Left lobe of liver (tissue), 2 donors: ENCODE data around the gene MKRN2. TPM values are rescaled to one million over a fixed set of nuclear protein-coding genes. Genes with fewer than 3 reads are reported as not detected.

Experiments
- ATAC-seq: fragments of 200-7000 bp; cut with Tn5 transposase; one replicate; pipeline ENCODE4 v1.9.1; 2020; ENCODE audit warnings: mild to moderate bottlenecking, moderate library complexity
- DNase-seq: peaks from one replicate; pipeline ENCODE4 v3.0.0-alpha.2; 2020; ENCODE audit warnings: low spot score
- total RNA-seq: library from RNA; stranded (reverse); gene quantifications from one replicate; pipeline ENCODE4 v1.2.1, GENCODE V29; 2021
- donor health status: DM: no; HTN: no; CAD: no; lungs with moderate emphysema.
- donor health status: DM: no; HTN: yes; CAD: no.

Gene MKRN2
- total RNA-seq, 1 donor from 2014 or later, result 11.3 TPM

DNA sequence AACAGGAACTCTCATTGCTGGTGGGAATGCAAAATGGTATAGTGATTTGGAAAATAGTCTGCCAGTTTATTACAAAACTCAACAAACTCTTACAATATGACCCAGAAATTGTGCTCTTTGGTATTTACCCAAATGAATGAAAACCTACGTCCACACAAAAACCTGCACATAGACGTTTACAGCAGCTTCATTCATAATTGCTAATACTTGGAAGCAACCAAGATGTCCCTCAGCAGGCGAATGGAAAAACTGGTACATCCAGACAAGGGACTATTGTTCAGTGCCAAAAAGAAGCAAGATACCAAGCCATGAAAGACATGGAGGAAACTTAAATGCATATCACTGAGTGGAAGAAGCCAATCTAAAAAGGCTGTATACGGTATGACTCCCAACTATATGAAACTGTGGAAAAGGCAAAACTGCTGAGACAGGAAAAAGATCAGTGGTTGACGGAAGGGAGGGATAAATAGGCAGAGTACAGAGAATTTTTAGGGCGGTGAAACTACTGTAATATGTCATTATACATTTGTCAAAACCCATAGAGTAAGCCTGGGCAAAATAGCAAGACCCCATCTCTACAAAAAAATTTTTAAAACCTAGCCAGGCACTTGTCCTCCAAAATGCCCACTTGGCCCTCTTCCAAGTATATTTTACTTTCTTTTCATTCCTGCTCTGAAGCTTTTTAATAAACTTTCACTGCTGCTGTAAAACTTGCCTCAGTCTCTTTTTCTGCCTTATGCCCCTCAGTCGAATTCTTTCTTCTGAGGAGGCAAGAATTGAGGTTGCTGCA, 6.7 kb upstream of the MKRN2 start:
- no peak for ATAC-seq

DNA sequence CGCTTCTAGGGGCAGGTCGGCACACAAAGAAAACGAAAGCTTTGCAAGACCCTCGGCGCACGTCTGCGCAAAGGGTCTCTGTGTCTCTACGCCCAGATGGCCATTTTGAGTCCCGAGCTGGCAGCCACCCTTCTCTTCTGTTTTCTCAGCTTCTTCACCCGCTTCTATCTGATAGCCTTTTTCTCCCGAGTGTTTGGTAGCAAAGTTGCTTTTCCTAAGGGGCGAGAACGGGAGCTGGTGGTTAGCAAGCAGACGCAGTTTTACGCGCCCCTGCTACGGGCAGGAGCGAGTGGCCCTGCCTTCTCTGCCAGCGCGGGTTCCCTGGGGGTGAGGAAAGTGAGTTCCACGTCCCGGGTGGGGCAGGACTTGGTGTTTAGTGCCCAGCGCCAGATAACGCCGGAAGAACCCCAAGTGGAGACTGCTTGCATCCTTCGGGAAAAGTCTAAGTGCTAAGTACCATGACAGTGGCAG, 2.9 kb upstream of the MKRN2 start:
- ATAC-seq, result no peak

More for the DNA sequence above, 6.7 kb upstream of the MKRN2 start:
- DNase-seq, result no peak

DNA sequence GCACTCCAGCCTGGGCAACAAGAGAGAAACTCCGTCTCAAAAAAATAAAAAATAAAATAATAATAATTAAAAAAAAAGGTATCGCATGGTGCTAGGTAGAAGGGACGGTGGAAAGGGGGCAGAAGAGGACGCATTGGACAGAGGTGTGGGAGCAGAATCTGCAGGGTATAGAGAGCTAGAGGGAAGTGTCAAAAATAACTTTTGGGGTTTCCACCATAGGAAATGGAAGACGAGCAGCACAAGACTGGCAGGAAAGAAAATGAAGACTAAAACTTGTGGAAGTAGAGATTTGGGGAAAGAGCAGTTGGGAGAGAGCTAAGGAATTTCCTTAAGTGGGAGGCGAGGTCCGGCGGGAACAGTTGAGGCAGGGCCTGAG, 585 bp upstream of the MKRN2 start:
- ATAC-seq, result peak; percentile 2

More for the DNA sequence above, 2.9 kb upstream of the MKRN2 start:
- DNase-seq, result no peak

DNA sequence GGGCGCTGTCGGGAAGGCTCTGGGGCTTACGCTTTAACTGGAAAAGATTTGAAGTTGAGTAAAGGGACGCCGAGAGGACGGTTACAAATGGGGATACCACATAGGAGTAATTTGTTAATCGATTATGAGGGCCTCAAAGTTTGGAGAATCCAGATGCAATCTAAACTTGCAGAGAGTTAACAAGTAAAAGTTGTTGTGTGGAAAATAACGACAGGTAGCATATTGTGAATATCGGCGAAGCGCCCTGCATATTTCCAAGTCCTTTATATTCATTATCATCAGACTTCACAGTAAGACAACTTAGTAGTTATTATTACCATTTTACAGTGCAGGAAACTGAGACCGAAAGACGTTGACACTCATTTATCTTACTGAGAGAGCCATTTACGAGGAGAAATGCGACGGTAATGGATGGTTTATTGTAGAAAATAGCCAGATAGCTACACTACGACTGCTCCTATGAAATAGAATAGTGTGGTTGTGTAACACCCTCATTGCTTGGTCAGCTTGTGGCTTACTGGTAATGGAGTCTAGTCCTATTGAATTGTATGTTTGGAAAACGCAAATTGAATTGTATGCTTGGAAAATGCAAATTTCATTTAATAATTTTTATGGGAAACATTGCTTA, 700 bp downstream of the MKRN2 start:
- ATAC-seq (peak; percentile 43), DNase-seq (no peak)

More for the DNA sequence above, 585 bp upstream of the MKRN2 start:
- DNase-seq, result no peak

DNA sequence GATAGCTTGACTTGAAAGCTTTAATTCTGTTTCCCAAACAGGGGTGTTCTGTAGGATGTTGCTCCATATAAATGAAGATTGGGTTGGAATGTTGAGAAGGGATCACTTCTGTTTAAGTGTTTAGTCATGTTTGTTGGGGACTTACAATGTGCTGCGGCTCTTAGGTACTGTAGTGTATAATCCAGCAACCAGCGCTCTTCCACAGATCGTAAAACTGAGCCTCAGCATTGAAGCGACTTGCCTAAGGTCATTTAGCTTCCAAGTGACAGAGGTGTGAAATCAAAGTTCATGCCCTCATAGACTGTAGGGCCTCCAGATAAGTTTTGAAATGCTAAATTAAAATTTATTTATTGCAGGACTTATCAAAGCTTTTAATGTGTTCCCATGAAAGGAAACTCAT, 1.8 kb downstream of the MKRN2 start:
- DNase-seq, result no peak
- no peak for ATAC-seq

DNA sequence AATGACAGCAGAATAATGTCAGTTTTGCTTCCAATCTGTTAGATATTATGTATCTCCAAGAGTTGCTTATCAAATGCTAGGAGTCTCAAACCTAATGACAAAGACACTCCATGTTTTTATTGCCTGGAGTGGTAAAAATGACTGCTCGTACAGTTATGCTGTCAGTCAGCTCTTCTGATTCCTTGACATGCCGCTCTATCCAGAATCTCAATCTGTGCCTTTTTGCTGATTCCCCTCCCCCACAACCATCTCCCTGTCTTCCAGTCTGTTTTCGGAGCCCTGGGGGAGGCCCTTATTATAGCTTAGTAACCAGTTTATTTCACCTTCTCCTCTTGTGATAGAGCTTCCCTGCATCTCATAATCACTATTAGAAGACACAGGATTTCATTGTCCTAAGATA, 2.6 kb downstream of the MKRN2 start:
- ATAC-seq (no peak), DNase-seq (no peak)

DNA sequence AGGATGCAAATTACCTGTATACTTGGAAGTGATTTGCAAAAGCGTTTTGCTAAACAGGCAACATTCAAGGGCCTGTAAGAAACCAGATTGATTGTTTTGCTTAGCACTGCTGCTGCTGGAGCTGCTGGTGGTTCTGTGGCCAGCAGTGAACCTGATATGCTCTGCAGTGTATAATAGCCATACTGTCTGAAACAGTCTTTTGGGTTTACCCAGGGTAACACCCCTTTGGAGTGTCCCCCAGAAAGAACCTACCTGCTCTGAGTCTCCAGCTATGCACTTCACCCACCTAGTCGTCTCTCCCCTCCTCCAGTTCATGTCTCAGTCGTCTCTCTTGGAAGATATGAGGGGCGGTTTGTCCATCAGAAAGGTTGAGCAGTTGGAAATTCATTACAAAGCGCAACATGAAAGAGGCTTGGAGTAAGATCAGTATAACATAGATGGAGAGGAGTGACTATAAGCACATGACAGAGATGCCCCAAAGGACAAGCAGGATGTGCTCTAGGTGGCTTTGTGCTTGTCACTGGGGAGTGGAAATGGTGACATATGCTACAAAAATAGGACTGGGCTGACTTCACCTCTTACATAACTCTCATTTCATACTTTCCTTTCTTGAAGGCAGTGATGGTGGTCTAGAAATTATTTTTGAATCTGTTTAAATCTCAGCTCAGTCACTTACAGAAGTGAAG, 3.8 kb downstream of the MKRN2 start:
- no peak for ATAC-seq

DNA sequence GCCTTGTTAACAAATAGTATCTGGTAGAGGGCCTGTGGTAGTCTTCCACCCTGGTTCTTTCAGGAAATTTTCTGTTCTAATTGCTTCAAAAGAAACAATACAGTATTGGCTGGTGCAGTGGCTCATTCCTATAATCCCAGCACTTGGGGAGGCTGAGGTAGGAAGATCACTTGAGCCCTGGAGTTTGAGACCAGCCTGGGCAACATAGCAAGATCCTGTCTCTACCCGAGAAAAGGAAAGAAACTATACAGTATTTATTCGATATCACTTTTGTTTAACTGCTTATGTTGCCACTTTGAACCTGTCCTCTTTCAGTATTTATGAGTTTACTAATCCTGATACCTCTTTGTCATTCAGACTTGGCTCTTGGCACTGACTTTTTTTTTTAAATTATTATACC, 4.5 kb downstream of the MKRN2 start:
- no peak for ATAC-seq
- DNase-seq, result no peak

More for the DNA sequence above, 3.8 kb downstream of the MKRN2 start:
- no peak for DNase-seq

DNA sequence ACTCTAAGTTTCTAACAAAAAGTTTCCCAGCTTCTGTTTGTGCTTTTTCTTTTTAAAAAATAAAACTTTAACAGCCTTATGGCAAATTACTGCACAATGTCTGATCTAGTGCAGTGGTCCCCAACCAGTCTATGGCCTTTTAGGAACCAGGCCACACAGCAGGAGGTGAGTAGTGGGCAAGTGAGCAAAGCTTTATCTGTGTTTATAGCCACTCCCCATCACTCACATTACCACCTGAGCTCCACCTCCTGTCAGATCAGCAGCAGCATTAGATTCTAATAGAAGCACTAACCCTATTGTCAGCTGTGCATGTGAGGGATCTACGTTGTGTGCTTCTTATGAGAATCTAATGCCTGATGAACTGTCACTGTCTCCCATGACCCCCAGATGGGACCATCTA, 5.6 kb downstream of the MKRN2 start:
- no peak for DNase-seq

DNA sequence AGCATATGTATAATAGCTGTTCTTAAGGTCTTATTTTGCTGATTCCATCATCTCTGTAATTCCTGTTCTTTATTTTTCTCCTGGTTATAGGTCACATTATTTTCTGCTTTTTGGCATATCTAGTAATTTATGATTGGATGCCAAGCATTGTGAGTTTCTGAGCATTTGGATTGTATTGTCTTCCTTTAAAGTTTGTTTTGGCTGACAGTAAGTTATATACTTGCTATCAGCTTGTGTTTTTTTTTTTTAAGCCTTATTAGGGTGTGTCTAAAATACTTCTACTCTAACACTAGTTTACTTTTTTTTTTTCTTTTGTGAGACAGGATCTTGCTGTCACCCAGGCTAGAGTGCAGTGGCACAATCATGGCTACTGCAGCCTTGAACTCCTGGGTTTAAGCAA, 10.1 kb downstream of the MKRN2 start:
- ATAC-seq (no peak), DNase-seq (no peak)

More for the DNA sequence above, 5.6 kb downstream of the MKRN2 start:
- ATAC-seq, result no peak

DNA sequence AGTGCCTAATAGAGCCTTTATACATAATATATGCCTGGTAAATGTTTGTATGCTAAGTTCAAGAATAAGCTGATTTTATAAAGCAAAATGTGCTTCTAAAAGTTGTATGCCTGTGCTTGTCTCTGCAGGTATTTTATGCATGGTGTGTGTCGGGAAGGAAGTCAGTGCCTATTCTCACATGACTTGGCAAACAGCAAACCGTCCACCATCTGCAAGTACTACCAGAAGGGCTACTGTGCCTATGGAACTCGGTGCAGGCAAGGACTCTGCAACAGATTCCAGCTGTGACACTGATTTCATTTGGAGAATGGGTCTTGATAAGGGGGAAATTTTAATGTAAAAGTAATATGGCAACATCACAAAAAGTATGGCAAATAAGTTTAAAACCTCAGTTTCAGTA, 11.9 kb downstream of the MKRN2 start:
- DNase-seq (no peak), ATAC-seq (no peak)

DNA sequence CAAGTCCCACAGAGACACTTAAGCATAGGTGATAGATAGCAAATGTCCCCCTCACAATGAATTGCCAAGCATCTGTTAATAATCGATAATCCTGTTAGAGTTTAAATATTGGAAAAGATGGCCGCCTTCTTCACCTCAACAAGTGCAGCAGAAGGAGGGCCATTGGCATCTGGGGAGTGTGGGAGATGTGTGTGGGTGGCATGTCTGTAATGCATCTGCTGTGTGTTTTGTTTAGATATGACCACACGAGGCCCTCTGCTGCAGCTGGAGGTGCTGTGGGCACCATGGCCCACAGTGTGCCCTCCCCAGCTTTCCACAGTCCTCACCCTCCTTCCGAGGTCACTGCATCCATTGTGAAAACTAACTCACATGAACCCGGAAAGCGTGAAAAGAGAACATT, 12.9 kb downstream of the MKRN2 start:
- ATAC-seq (no peak), DNase-seq (no peak)

DNA sequence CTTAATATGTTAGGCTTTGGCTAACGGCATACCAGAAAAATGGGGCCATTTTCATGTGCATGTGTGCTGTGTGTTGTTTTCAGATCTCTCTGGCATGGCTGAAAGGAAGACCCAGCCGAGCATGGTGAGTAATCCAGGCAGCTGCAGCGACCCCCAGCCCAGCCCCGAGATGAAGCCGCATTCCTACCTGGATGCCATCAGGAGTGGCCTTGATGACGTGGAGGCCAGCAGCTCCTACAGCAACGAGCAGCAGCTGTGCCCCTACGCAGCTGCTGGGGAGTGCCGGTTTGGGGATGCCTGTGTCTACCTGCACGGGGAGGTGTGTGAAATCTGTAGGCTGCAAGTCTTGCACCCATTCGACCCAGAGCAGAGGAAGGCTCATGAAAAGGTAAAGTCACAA, 15.1 kb downstream of the MKRN2 start:
- ATAC-seq (no peak), DNase-seq (no peak)

DNA sequence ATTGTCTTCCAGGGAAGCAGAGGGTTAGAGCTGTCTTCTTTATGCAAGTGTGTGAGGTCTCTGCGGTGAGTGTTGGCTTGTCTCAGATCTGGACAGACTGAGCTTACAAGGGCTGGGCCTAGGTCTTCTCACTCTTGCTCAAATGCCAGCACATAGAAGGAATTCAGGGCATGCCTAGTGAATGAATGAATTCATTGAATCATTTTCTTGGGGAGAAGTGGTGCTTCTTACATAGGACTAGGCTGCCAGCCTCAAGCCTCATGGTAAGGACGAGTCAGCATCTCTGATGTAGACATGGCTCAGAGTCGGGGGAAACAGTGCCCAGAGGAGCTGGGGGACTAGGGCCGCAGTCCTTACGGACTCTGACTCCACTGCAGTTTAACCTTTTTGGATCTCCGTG, 17.2 kb downstream of the MKRN2 start:
- DNase-seq (no peak), ATAC-seq (no peak)

DNA sequence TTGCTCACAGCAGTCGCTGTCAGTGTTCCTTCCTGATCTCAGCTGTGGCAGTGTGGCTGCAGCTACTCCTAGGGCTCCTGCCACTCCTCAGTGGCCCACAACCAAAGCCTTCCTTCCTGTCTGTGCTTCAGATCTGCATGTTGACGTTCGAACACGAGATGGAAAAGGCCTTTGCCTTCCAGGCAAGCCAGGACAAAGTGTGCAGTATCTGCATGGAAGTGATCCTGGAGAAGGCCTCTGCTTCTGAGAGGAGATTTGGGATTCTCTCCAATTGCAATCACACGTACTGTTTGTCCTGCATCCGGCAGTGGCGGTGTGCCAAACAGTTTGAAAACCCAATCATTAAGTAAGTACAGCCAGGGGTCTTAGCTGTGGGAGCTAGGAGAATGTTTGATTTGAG, 17.8 kb downstream of the MKRN2 start:
- no peak for DNase-seq
- peak; percentile 36 for ATAC-seq

DNA sequence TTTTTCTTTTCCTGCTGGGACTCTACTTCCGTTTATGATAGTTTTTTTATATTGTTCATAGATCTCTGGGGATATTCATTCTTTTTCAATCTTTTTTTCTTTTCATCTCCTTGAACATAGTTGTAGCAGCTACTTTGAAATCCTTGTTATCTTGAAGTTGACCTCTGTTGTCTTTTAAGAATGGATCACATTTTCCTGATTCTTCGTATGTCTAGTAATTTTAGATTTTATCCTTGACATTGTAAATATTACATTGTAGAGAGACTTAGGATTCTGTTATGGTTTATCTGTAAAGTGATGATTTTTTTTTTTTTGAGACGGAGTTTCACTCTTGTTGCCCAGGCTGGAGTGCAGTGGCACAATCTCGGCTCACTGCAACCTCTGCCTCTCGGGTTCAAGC, 20.5 kb downstream of the MKRN2 start:
- no peak for ATAC-seq

DNA sequence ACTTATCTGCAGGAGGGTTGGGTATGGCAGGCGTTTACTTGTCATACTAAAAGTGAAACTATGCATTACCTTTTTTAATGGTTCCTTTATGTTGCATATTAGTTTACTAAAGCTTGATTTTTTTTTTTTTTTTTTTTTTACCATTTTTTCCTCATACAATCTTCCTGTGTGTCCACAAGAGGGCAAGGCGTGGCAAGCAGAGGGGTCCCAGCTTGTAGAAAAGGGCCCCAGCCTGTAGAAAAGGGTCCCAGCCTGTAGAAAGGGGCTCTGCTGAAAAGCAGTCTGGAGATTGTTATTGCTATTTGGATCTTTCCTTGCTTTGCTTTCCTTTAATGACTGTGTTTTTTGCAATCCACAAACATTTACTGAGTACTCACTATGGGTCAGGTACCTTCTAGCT, 21.9 kb downstream of the MKRN2 start:
- DNase-seq, result no peak
- no peak for ATAC-seq

More for the DNA sequence above, 20.5 kb downstream of the MKRN2 start:
- no peak for DNase-seq

DNA sequence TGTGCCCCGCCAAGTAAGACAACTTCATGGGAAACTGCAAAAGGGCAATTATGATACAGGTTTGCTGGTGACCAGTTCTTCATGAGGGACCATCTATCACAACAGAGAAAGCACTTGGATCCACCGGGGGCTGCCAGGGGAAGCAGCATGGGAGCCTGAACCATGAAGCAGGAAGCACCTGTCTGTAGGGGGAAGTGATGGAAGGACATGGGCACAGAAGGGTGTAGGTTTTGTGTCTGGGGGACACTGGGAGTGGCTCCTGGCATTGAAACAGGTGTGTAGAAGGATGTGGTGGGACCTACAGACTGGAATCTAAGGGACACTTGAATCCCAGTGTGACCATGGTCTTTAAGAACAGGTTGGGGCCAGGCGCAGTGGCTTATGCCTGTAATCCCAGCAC, 22.6 kb downstream of the MKRN2 start:
- DNase-seq (no peak), ATAC-seq (no peak)

DNA sequence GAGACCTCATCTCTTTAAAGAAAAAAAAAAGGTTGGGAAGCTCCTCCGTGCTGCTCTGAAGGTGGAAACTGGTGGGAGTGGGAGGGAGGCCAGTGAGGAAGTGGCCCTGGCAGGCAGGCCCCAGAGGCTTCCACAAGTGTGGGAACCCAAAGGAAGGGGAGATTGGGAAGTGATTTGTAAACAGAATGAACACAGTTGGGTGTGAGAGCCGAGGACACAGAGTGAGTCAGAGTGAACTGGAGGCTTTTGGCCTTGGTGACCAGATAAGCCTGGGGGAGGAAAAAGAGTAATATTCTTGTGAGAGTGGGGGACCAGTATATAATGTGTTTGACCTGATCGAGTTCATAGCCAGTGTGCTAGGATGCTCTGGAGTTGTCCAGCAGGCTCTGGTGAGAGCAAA, 23.0 kb downstream of the MKRN2 start:
- peak; percentile 8 for ATAC-seq

DNA sequence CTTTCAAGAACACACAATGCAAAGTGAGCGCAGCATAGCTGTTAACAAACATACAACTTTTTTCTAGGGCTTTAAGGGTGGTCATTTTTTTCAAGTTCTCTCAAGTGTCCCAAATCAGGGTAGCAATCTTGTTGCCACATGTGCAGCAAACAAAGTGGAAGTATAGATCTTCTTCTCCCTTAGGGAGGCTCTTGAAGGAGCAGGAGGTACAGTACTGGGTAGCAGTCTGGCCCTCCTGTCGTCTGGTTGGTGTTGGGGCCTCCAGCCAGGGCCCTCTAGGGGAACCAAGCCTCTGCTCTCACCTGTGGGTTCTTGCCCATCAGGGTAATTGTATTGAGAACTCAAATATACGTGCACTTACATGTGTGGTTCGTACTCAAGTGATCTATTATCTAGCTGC, 25.8 kb downstream of the MKRN2 start:
- ATAC-seq (no peak), DNase-seq (no peak)

More for the DNA sequence above, 23.0 kb downstream of the MKRN2 start:
- no peak for DNase-seq

DNA sequence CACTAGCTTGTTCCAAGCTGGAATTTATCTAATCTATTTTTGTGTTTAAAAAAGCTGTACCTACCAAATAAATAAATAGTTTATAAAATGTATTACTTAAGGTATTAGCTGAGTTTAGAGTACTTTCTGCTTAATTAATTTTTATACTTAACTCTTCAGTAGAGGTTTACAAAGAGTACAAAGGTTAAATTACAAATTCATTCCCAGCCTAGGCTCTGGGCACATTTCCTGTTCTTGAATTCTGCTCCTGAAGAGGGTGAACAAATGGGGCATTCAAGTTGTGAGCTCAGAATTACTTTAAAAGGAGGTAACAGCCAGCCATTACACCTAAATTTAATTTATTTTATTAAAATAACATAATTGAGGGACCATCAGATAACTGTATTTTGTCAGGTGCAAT, 26.4 kb downstream of the MKRN2 start:
- ATAC-seq (peak; percentile 66), DNase-seq (no peak)

DNA sequence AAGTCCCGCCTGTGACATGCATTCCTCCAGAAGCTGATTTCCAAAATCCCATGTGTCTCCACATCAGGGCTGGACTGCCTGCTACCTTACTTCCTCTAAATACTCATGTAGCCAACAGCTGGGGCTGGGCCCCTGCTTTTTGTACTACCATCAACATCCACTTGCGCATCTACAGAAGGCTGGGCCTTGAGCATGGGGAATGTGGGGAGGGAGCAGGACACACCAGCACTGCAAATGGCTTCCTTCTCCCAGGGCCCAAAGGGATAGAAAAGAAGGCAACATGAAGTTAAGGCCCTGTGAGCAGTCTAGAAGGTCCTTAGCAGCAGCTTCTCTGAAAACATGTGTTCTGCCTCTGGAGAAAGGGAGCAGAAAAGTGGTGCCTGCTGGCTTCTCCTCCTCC, 27.2 kb downstream of the MKRN2 start:
- DNase-seq (no peak), ATAC-seq (peak; percentile 5)
